KMS-11 (cell line): ENCODE measurements around the gene CNMD.

Source experiments
- H2AFZ ChIP-seq: fragments of 200-600 bp; sonication (generic); 2 replicates; pipeline ENCODE4 v1.6.1; 2016; ENCODE audit warnings: antibody characterized with exemption, mixed run types, low read depth
- H3K27ac ChIP-seq: fragments of 200-600 bp; sonication (generic); 2 replicates; pipeline ENCODE4 v1.6.1; 2016; ENCODE audit warnings: mild to moderate bottlenecking, mixed run types
- H3K27me3 ChIP-seq: fragments of 200-600 bp; sonication (generic); 2 replicates; pipeline ENCODE4 v1.6.1; 2017; ENCODE audit warnings: mild to moderate bottlenecking, low read depth, mixed run types, moderate library complexity; ENCODE audit not compliant: insufficient read depth
- H3K36me3 ChIP-seq: fragments of 200-600 bp; sonication (generic); 2 replicates; pipeline ENCODE4 v1.6.1; 2017; ENCODE audit warnings: mild to moderate bottlenecking, mixed run types; ENCODE audit not compliant: insufficient read depth
- H3K4me1 ChIP-seq: fragments of 200-600 bp; sonication (generic); 2 replicates; pipeline ENCODE4 v1.6.1; 2016; ENCODE audit warnings: mild to moderate bottlenecking, low read depth, mixed run types; ENCODE audit not compliant: poor library complexity, severe bottlenecking
- H3K4me2 ChIP-seq: fragments of 200-600 bp; sonication (generic); 2 replicates; pipeline ENCODE4 v1.7.0; 2016; ENCODE audit warnings: mild to moderate bottlenecking, mixed run types
- H3K4me3 ChIP-seq: fragments of 200-600 bp; sonication (generic); IDR thresholded peaks from 2 replicates; pipeline ENCODE4 v1.6.1; 2017; ENCODE audit warnings: low read depth, low read length, mixed read lengths; ENCODE audit not compliant: insufficient read depth
- H3K79me2 ChIP-seq: fragments of 200-600 bp; sonication (generic); 2 replicates; pipeline ENCODE4 v1.6.1; 2016; ENCODE audit warnings: low read depth, mixed run types; ENCODE audit not compliant: insufficient read depth
- H3K9ac ChIP-seq: fragments of 200-600 bp; sonication (generic); 2 replicates; pipeline ENCODE4 v1.6.1; 2016; ENCODE audit warnings: mild to moderate bottlenecking, mixed run types
- H4K20me1 ChIP-seq: fragments of 200-600 bp; sonication (generic); 2 replicates; pipeline ENCODE4 v1.6.1; 2016; ENCODE audit warnings: mild to moderate bottlenecking, mixed run types; ENCODE audit not compliant: insufficient read depth
- TF ChIP-seq, protein P1 (sequence below): fragments of 200-600 bp; sonication (generic); conservative IDR thresholded peaks from 2 replicates; pipeline ENCODE4 v1.6.1; 2017; ENCODE audit warnings: low read depth, mild to moderate bottlenecking, antibody characterized with exemption, low read length, moderate library complexity, mixed read lengths

The CNMD gene

GRCh38 chr13:52758114-52758513 is 18.5 kb upstream of the CNMD start:
- Histone ChIP-seq H2AFZ (no peak overlapping the region), H3K27me3 (no peaks in the 10 kb centered on the region), H3K4me3 (no peak overlapping the region), H3K4me1 (no peaks in the 10 kb centered on the region), H3K9ac (no peak overlapping the region), H3K27ac (no peak overlapping the region), H4K20me1 (no peaks in the 10 kb centered on the region), H3K4me2 (no peak overlapping the region), H3K79me2 (no peaks in the 10 kb centered on the region), H3K36me3 (no peaks in the 10 kb centered on the region)
- TF ChIP-seq, protein P1, sequence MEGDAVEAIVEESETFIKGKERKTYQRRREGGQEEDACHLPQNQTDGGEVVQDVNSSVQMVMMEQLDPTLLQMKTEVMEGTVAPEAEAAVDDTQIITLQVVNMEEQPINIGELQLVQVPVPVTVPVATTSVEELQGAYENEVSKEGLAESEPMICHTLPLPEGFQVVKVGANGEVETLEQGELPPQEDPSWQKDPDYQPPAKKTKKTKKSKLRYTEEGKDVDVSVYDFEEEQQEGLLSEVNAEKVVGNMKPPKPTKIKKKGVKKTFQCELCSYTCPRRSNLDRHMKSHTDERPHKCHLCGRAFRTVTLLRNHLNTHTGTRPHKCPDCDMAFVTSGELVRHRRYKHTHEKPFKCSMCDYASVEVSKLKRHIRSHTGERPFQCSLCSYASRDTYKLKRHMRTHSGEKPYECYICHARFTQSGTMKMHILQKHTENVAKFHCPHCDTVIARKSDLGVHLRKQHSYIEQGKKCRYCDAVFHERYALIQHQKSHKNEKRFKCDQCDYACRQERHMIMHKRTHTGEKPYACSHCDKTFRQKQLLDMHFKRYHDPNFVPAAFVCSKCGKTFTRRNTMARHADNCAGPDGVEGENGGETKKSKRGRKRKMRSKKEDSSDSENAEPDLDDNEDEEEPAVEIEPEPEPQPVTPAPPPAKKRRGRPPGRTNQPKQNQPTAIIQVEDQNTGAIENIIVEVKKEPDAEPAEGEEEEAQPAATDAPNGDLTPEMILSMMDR, result no peak

DNA sequence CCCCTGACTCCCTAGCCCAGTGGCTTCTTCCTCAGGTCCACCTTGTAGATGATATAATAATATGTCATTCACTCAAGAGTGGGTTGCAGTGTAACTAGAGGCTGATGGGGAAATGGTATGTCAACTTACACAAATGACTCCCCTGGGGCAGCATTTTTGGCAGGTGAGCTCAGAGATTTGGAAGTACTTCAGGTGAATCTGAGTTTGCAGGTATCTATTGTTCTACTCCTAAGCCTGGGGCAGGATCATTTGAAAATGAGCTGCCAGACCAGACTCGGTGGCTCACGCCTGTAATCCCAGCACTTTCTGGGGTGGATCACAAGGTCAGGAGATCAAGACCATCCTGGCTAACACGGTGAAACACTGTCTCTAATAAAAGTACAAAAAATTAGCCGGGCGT is 11.6 kb upstream of the CNMD start:
- no peak overlapping the region for H3K4me2 ChIP-seq
- TF ChIP-seq, protein P1, result no peak
- H3K4me1 ChIP-seq, result no peaks in the 10 kb centered on the region
- H3K27ac ChIP-seq, result no peak overlapping the region
- no peaks in the 10 kb centered on the region for H3K79me2 ChIP-seq
- no peaks in the 10 kb centered on the region for H4K20me1 ChIP-seq
- no peak overlapping the region for H2AFZ ChIP-seq
- H3K4me3 ChIP-seq, result no peak overlapping the region
- no peak overlapping the region for H3K9ac ChIP-seq
- H3K27me3 ChIP-seq, result no peaks in the 10 kb centered on the region
- H3K36me3 ChIP-seq, result no peaks in the 10 kb centered on the region

DNA sequence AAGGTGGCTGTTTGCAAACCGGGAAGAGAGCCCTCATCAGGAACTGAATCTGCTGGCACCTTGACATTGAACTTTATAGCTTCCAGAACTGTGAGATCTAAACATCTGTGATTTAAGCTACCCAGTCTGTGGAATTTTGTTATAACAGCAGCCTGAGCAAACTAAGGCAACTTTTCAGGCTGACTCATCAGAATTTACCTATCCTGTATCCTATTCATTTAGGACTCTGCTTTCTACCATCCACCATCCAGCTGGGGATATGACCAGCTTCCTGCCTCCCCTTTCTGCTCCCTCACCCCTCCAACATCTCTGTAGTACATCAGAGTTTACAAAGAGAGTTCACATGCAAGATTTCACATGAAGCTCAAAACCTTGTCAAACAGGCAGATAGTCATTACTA is 11.1 kb upstream of the CNMD start:
- Histone ChIP-seq H3K4me1 (no peaks in the 10 kb centered on the region), H3K27ac (no peak overlapping the region), H3K4me3 (no peak overlapping the region), H3K36me3 (no peaks in the 10 kb centered on the region), H3K9ac (no peak overlapping the region), H2AFZ (no peak overlapping the region), H3K27me3 (no peaks in the 10 kb centered on the region), H3K79me2 (no peaks in the 10 kb centered on the region), H4K20me1 (no peaks in the 10 kb centered on the region), H3K4me2 (no peak overlapping the region)
- TF ChIP-seq, protein P1, result no peak

DNA sequence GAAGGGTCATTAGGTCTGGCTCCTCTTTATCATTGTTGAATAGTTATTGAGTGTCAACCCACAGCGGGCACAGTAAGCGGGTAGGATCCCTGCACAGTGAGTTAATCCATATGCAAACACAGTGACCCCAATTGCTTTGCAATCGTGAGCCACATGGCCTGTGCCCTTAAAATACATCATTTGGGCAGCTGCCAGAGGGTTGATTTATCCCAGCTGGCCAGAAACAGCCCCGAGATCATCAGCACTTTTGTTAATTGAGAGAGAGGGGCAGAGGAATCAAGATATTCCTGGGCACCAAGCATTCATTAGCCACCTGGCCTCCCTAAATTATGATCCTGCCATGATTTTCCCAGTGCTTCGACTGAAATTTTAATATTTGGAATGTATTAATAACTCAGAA is 9.8 kb upstream of the CNMD start:
- H3K4me1 ChIP-seq, result no peaks in the 10 kb centered on the region
- H3K27me3 ChIP-seq, result no peaks in the 10 kb centered on the region
- H3K9ac ChIP-seq, result no peak overlapping the region
- no peak overlapping the region for H3K4me2 ChIP-seq
- TF ChIP-seq, protein P1, result no peak
- H3K27ac ChIP-seq, result no peak overlapping the region
- H4K20me1 ChIP-seq, result no peaks in the 10 kb centered on the region
- no peak overlapping the region for H3K4me3 ChIP-seq
- H2AFZ ChIP-seq, result no peak overlapping the region
- no peaks in the 10 kb centered on the region for H3K36me3 ChIP-seq
- H3K79me2 ChIP-seq, result no peaks in the 10 kb centered on the region

GRCh38 chr13:52746141-52746540 is 6.5 kb upstream of the CNMD start:
- no peak overlapping the region for H3K9ac ChIP-seq
- no peaks in the 10 kb centered on the region for H3K27me3 ChIP-seq

More at GRCh38 chr13:52746141-52746540, 6.5 kb upstream of the CNMD start:
- H4K20me1 ChIP-seq, result no peaks in the 10 kb centered on the region
- no peak overlapping the region for H3K4me2 ChIP-seq
- no peaks in the 10 kb centered on the region for H3K79me2 ChIP-seq
- no peaks in the 10 kb centered on the region for H3K36me3 ChIP-seq
- TF ChIP-seq, protein P1, result no peak
- no peak overlapping the region for H3K27ac ChIP-seq
- H3K4me3 ChIP-seq, result no peak overlapping the region
- H2AFZ ChIP-seq, result no peak overlapping the region
- H3K4me1 ChIP-seq, result no peaks in the 10 kb centered on the region
